Uterus (tissue), 2 donors: ENCODE data around the gene HAND1.

Experiments
- POLR2A ChIP-seq, 2 donors: fragments of 450-650 bp; IDR thresholded peaks; one replicate each; pipeline ENCODE4 v1.6.1; 2016; ENCODE audit warnings: antibody characterized with exemption in 2 of 2, mild to moderate bottlenecking in 1 of 2, moderate library complexity in 1 of 2
- TF ChIP-seq, protein P1 (sequence below), 4 experiments: fragments of 200-600 bp in 2 of 4; fragments of 450-650 bp in 2 of 4; sonication (generic) in 2 of 4; IDR thresholded peaks; one replicate each; pipeline ENCODE4 v1.5.1; 2016 to 2019; ENCODE audit warnings: antibody characterized with exemption in 4 of 4, mild to moderate bottlenecking in 2 of 4, moderate library complexity in 1 of 4

- TF ChIP-seq, protein P1, sequence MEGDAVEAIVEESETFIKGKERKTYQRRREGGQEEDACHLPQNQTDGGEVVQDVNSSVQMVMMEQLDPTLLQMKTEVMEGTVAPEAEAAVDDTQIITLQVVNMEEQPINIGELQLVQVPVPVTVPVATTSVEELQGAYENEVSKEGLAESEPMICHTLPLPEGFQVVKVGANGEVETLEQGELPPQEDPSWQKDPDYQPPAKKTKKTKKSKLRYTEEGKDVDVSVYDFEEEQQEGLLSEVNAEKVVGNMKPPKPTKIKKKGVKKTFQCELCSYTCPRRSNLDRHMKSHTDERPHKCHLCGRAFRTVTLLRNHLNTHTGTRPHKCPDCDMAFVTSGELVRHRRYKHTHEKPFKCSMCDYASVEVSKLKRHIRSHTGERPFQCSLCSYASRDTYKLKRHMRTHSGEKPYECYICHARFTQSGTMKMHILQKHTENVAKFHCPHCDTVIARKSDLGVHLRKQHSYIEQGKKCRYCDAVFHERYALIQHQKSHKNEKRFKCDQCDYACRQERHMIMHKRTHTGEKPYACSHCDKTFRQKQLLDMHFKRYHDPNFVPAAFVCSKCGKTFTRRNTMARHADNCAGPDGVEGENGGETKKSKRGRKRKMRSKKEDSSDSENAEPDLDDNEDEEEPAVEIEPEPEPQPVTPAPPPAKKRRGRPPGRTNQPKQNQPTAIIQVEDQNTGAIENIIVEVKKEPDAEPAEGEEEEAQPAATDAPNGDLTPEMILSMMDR (IDR thresholded peaks at IDR 0.05): no peak
- no peak for TF ChIP-seq POLR2A (IDR thresholded peaks at IDR 0.05)
Measured at GRCh38 chr5:154517181-154517580, 39.2 kb upstream of the HAND1 start.
